Muscle of arm (tissue), 12 donors: ENCODE measurements around the gene EIF3D. TPM values are rescaled to one million over a fixed set of nuclear protein-coding genes. Genes with fewer than 3 reads are reported as not detected.
A peak's percentile ranks its signal among the peaks of the same experiment; 100 is the strongest.

Experiments
- DNase-seq: peaks from one replicate; pipeline ENCODE4 v3.0.0-alpha.2; 2013
- polyA plus RNA-seq, 12 donors: library from polyadenylated mRNA; unstranded; fragments of 120-200 nt; gene quantifications; one replicate each; pipeline ENCODE4 v1.2.1, GENCODE V29; 2013; ENCODE audit not compliant: insufficient read length in 12 of 12

The EIF3D gene
- polyA plus RNA-seq, 12 donors: 142 to 190 (median 183) TPM; not detected in 1

- no peak for DNase-seq
Measured at GRCh38 chr22:36510966-36511881, 17.7 kb downstream of the EIF3D start.

- no peak for DNase-seq
Measured at GRCh38 chr22:36510384-36510783, 18.6 kb downstream of the EIF3D start.

DNA sequence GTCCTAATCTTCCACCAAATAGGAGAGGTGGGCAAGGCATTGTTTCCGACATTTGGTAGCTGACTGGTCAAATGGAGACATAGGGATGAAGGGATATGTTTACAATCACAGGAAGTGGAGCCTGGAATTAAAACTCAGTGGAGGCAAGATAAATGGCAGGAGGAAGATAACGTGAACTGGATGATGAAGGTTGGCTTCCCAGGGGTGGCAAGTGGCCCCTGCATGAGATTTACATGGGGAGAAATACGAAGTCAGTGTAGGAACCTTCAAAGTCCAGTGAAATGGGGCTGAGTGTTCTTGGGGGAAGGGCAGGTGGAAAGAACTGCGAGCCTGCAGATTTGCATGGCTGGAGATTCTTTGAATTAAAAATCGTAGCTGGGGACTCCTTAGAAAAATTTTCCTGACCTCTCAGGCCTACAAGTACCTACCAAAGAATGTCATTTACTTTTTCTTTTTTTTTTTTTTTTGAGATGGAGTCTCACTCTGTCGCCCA lies 21.4 kb downstream of the EIF3D start:
- DNase-seq: no peak

- peak; percentile 87 for DNase-seq
Measured at GRCh38 chr22:36506637-36507517, 22.1 kb downstream of the EIF3D start, which contains the start of gene FOXRED2. FOXRED2 (minus strand) TSS chr22:36507040; CDS start chr22:36506422, 618 bp downstream.

DNA sequence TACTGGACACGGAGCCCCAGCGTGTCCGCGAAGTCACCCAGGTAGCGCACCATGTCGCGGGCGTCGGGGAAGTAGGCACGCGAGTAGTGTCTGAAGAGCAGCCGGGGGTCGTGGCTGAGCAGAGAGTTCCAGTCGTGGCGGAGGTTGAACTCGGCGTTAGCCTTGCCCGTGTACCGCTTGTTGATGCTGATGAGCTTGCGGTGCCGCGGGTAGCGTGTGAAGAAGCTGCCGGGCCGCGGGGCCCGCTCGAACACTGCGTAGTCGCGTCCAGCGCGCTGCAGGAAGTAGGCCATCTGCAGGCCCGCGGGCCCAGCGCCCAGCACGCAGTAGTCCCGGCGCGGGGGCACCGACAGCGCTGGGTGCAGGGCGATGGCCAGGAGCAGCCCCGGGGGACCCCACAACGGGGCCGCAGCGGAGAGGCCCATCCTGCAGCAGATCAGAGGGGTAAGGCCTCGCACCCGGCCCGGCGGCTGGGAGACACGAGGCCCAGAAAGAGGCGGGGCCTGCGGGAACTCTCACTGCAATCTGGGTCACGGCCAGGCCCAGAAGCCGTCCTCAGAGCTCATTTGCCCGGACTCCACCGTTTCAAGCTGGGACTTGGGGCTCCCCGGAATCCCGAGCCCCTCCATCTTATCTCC lies 22.8 kb downstream of the EIF3D start:
- no peak for DNase-seq

DNA sequence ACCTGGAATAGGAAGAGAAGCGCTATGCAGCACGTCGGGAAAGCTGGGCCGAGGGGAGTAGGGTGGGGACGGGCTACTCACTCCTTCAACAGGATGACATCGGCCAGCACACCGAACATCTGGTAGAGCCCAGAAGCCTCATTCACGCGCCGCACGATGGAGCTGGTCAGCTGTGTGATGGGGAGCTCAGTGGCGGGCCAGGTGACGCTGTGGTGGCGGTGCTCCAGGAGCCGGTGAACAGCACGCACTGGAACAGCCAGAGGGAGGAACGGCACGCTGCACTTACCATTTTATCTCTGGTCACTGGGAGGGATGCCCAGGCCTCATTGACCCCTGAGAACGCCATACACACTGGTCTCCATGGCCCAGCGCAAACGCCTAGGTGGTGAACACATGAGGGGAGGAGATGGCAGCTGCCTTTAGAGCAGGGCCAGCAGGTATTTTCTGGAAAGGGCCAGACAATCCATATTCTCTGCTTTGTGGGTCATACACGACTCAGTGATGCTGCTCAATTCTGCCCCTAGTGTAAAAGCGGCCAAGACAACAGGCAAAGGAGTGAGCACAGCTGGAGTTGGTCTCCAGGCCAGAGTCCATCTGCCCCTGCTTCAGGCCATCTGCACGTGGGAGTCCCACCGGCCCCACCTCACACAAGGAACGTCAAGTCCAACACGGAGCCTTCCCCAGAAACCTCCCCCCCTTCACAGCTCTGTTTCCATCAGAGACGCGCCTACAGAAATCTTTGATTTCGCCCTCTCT lies 30.9 kb downstream of the EIF3D start:
- no peak for DNase-seq

DNA sequence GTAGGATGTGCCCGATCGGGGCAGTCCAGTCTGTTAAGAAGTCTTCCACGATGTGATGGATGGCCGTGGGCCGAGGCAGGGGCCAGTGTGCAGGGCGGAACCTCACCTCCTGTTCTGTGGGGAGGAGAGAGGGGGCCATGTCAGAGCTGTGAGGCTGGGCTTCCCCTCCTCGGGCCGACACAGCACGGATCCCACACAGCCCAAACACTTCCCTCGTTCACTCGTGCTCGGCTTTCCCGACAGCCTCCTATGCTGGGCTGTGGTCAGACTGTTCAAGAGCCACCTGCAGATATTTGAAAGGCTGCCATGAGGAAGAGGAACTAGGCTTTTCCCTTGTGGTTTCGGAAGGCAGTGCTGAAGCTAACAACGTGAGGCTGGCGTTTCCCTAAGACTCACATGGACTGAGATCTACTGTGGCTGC lies 35.3 kb downstream of the EIF3D start:
- DNase-seq: no peak

GRCh38 chr22:36492109-36492508 lies 36.9 kb downstream of the EIF3D start:
- DNase-seq: peak; percentile 36

DNA sequence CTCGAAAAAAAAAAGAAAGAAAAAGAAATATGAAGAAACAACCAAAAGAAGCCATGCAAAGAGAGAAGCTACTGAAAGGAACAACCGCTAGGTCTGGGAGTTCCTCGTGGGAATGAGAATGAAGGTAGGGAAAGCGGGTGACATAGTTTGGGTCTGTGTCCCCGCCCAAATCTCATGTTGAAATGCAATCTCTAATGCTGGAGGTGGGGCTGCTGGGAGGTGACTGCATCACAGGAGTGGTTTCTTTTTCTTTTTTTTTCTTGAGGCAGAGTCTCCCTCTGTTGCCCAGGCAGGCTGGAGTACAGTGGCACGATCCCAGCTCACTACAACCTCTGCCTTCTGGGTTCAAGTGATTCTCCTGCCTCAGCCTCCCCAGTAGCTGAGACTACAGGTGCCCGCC lies 37.8 kb downstream of the EIF3D start:
- no peak for DNase-seq

DNA sequence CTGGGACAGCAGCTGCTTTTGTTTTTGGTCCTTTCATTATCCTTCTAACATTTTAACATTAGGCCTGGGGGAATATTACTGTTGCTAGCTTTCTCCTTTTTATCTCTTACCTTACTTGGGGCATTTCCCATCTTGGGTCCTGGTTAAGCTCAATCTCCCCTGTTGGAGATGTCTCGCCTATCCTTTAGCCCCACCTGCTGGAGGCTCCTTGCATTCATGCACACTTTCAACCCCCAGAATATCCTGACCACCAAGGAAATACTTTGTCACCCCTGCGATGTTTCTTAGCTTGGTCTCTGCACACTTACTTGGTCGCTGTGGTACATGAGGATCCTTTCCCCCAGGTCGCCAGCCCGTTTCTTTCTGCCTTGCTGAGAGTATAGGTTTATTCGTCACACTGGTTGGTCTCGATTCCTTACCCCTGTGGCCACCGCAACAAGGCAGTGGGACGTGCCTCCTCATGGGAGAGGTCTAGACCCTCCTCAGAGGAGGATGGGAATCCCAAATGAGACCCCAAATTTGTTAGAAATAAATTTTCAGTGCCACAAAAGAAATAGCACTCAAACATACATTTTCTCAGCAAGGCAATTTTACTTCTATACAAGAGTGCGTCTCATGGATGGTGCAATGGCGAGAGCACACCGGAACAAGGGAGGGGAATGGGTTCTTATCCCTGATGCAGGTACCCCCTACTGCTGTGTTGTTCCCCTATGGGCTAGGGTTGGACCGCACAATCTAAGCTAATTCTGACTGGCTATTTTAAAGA lies 42.2 kb downstream of the EIF3D start:
- no peak for DNase-seq

GRCh38 chr22:36481393-36482168 lies 47.4 kb downstream of the EIF3D start, which contains the start of gene TXN2:
TXN2 (minus strand) TSS chr22:36481640; CDS start chr22:36480837, 803 bp downstream.
- DNase-seq: peak; percentile 97

DNA sequence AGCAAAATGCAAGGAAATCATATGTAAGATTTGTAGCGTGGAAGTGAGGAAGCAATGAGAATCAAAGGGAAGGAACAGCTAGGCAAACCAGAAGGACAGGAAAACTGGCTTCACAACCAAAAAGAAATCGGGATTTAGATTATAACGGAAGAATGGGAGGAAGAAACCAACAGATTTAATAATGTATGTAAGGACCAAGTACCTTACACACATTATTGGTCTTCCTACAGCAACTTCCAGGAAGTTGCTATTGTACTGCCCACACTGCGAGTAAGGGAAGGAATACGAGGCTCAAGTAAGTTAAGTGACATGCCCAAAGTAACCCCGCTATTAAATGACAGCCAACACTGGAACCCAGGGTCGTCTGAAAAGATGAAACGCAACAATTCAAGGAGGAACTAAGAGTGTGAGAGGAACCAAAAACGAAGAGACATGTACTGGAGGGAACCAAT lies 48.0 kb downstream of the EIF3D start:
- DNase-seq: no peak

GRCh38 chr22:36478966-36479365 lies 50.0 kb downstream of the EIF3D start:
- DNase-seq: no peak

DNA sequence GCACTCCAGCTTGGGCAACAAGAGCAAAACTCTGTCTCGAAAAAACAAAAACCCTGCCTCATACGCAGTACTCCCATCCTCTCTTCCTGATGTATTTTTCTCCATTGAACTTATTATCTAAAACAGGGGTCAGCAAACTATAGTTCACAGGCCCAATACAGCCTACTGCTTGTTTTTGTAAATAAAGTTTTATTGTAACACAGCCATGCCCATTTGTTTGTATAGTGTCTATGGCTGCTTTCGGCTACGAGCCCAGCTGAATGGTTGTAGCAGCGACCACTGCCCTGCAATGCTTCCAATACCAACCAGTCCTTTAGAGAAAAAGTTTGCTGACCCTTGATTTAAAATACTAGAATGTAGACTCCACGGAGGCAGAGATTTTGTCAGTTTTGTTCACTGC lies 53.6 kb downstream of the EIF3D start:
- no peak for DNase-seq

DNA sequence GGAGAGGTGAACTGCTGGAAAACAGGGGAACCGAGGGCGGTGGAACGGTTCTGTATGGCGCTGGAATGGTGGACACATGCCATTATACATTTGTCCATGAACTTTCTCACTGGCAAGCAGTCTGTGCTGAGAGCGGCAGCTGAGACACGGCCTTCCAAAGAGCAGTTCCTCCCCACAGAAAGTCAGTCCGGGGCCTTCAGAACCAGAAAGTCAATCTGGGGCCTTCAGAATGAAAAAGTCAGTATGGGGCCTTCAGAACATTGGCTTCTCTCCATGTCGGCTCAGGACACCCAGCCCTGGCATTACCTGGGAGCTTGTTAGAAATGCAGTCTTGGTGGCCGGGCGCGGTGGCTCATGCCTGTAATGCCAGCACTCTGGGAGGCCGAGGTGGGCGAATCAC lies 56.3 kb downstream of the EIF3D start:
- no peak for DNase-seq

- no peak for DNase-seq
Measured at GRCh38 chr22:36471341-36471821, 57.6 kb downstream of the EIF3D start.

GRCh38 chr22:36470994-36471331 lies 58.0 kb downstream of the EIF3D start:
- no peak for DNase-seq

DNA sequence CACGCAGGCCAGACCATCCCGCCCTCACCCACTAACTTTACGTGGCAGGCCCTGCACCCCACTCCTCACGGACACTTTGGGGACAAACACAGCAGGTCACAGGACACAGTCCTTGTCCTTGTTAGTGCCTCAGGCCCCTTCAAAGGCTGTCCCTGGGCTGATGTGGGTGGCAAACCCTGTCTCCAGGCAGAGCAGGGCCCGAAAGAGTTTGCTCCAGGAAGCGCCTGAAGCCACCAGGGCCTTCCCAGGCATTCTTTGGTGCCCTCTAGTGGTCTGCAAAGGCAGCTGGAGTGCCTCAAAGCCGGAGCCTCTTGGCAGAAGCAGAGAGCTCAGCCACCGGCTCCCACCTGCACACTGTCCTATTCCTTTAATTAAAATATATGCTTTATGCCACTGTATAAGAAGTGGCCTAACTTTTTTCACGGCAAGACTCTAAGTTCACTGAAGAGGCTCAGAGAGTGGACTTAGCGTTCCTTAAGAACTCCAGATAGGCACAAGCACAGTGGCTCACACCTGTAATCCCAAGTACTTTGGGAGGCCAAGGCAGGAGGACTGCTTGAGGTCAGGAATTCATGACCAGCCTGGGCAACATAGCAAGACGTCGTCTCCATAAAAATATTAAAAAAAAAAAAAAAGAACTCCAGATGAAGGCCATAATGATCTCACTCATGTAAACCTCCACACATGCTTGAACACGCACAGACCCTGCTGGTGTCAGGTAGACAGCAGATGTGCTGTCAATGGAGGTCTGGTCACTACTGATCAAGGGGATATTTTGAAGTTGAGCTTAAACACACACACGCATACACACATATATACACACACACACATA lies 58.6 kb downstream of the EIF3D start:
- peak; percentile 86 for DNase-seq
